HepG2 (cell line): Measurements from ENCODE around the gene LRBA. TPM values are rescaled to one million over a fixed set of nuclear protein-coding genes. Genes with fewer than 3 reads are reported as not detected.
A peak's percentile ranks its signal among the peaks of the same experiment; 100 is the strongest.

Source experiments
- ATAC-seq: fragments of 200-7000 bp; cut with Tn5 transposase; 3 replicates; pipeline ENCODE4 v1.9.1; 2020; ENCODE audit warnings: mild to moderate bottlenecking, moderate library complexity
- BruUV-seq: library from RNA; stranded (reverse); fragments of 400-500 nt; replicated peaks from 2 replicates; lab custom pipeline; 2021; lab: Mats Ljungman, UMichigan
- CTCF ChIA-PET: fragments of 300-600 bp; formaldehyde crosslinking; extraction: SDS; loops from one replicate; lab custom pipeline; 2021; ENCODE audit warnings: low total read pairs, inconsistent platforms, low intra/inter-chr PET ratio; lab: Yijun Ruan, JAX
- POLR2A ChIA-PET: fragments of 350-600 bp; sonication (Branson Sonifier 250); formaldehyde crosslinking; loops from one replicate; lab custom pipeline; 2020; ENCODE audit warnings: antibody characterized with exemption, inconsistent platforms; lab: Yijun Ruan, JAX
- DNase-seq: peaks from one replicate; pipeline ENCODE4 v3.0.0-alpha.2; 2015; ENCODE audit warnings: low spot score
- FAIRE-seq: peaks from 3 replicates; lab custom pipeline; 2011; peaks lifted over from hg19 to GRCh38; lab: Jason Lieb, UNC
- H2AFZ ChIP-seq: one replicate; pipeline ENCODE4 v1.6.1; 2011; ENCODE audit warnings: low read length, inconsistent platforms
- H3K27ac ChIP-seq: fragments of 300-600 bp; 3 replicates; pipeline ENCODE4 v1.8.0; 2011; ENCODE audit warnings: mixed run types, mild to moderate bottlenecking, mixed read lengths, low read length, inconsistent platforms; ENCODE audit not compliant: insufficient read depth; ENCODE audit errors: extremely low read length
- H3K27me3 ChIP-seq, 2 experiments: fragments of 200-600 bp in 1 of 2; 2 replicates in 1 of 2; 3 replicates in 1 of 2; pipeline versions ENCODE4 v1.6.0 to v1.8.0; 2011; ENCODE audit warnings: low read length in 2 of 2, mild to moderate bottlenecking in 2 of 2, moderate library complexity in 2 of 2, inconsistent platforms in 1 of 2; ENCODE audit not compliant: insufficient read depth in 2 of 2, control insufficient read depth in 1 of 2
- H3K36me3 ChIP-seq, 2 experiments: fragments of 200-600 bp in 1 of 2; replicated peaks in 1 of 2; 2 replicates in 1 of 2; 3 replicates in 1 of 2; pipeline versions ENCODE4 v1.5.1 to v1.8.0; 2011; ENCODE audit warnings: low read length in 2 of 2, inconsistent platforms in 1 of 2; ENCODE audit not compliant: insufficient read depth in 2 of 2, control insufficient read depth in 1 of 2
- H3K4me1 ChIP-seq: 2 replicates; pipeline ENCODE4 v1.5.1; 2012; ENCODE audit warnings: low read length, inconsistent platforms; ENCODE audit not compliant: insufficient read depth
- H3K4me2 ChIP-seq: 2 replicates; pipeline ENCODE4 v1.6.0; 2011; ENCODE audit warnings: low read depth, low read length, inconsistent platforms
- H3K4me3 ChIP-seq, 3 experiments: fragments of 200-600 bp in 1 of 3; sonication (generic), shearing (Covaris generic) in 1 of 3; replicated peaks in 1 of 3; 2 replicates each; pipeline ENCODE4 v1.5.1; 2011 to 2016; ENCODE audit warnings: low read length in 3 of 3, inconsistent platforms in 2 of 3, low read depth in 2 of 3, mild to moderate bottlenecking in 2 of 3, control low read depth in 1 of 3, mixed read lengths in 1 of 3; ENCODE audit not compliant: insufficient read depth in 1 of 3
- H3K79me2 ChIP-seq: one replicate; pipeline ENCODE4 v1.6.1; 2011; ENCODE audit warnings: low read length, inconsistent platforms; ENCODE audit not compliant: insufficient read depth
- H3K9ac ChIP-seq: 2 replicates; pipeline ENCODE4 v1.6.0; 2011; ENCODE audit warnings: mild to moderate bottlenecking, low read depth, low read length, inconsistent platforms; ENCODE audit not compliant: insufficient read depth
- H3K9me3 ChIP-seq: 2 replicates; pipeline ENCODE4 v1.5.1; 2012; ENCODE audit warnings: mild to moderate bottlenecking, low read length
- H4K20me1 ChIP-seq: 2 replicates; pipeline ENCODE4 v1.6.0; 2011; ENCODE audit warnings: inconsistent platforms, mild to moderate bottlenecking, low read length, moderate library complexity; ENCODE audit not compliant: insufficient read depth
- ATF7 ChIP-seq, 2 experiments: fragments of 450-650 bp in 1 of 2; sonication (generic) in 1 of 2; formaldehyde crosslinking in 1 of 2; IDR thresholded peaks; 2 replicates each; pipeline versions ENCODE4 v1.4.0 to v1.6.1; 2016 to 2020; ENCODE audit warnings: antibody characterized with exemption in 1 of 2, mild to moderate bottlenecking in 1 of 2, missing genetic modification reagents in 1 of 2
- CENPBD1 ChIP-seq: sonication (generic); formaldehyde crosslinking; IDR thresholded peaks from 2 replicates; pipeline ENCODE4 v1.8.0; 2022; ENCODE audit warnings: missing genetic modification reagents, low read depth, mild to moderate bottlenecking, borderline replicate concordance
- DNMT1 ChIP-seq: sonication (generic); formaldehyde crosslinking; IDR thresholded peaks from 2 replicates; pipeline ENCODE4 v1.5.1; 2020; ENCODE audit warnings: mild to moderate bottlenecking, missing genetic modification reagents
- ELF4 ChIP-seq: sonication (generic); formaldehyde crosslinking; IDR thresholded peaks from 2 replicates; pipeline ENCODE4 v1.5.0; 2020; ENCODE audit warnings: missing genetic modification reagents, mild to moderate bottlenecking, moderate library complexity, borderline replicate concordance
- ESRRA ChIP-seq: sonication (generic); formaldehyde crosslinking; IDR thresholded peaks from 2 replicates; pipeline ENCODE4 v1.5.1; 2020; ENCODE audit warnings: mild to moderate bottlenecking, low read depth, missing genetic modification reagents
- GFI1 ChIP-seq: sonication (generic); formaldehyde crosslinking; IDR thresholded peaks from 2 replicates; pipeline ENCODE4 v1.5.0; 2020; ENCODE audit warnings: missing genetic modification reagents, mild to moderate bottlenecking, borderline replicate concordance
- JARID2 ChIP-seq: sonication (generic); formaldehyde crosslinking; IDR thresholded peaks from 2 replicates; pipeline ENCODE4 v1.8.1; 2023; ENCODE audit warnings: missing genetic modification reagents, inconsistent platforms; ENCODE audit not compliant: insufficient replicate concordance
- NCOA5 ChIP-seq: sonication (generic); formaldehyde crosslinking; IDR thresholded peaks from 2 replicates; pipeline ENCODE4 v1.4.0; 2020; ENCODE audit warnings: missing genetic modification reagents
- SNAPC2 ChIP-seq: sonication (generic); formaldehyde crosslinking; IDR thresholded peaks from 2 replicates; pipeline ENCODE4 v1.8.1; 2022; ENCODE audit warnings: mild to moderate bottlenecking, missing genetic modification reagents
- STAT6 ChIP-seq: sonication (generic); formaldehyde crosslinking; IDR thresholded peaks from 2 replicates; pipeline ENCODE4 v1.4.0; 2020; ENCODE audit warnings: missing genetic modification reagents, mild to moderate bottlenecking, borderline replicate concordance
- TAF1 ChIP-seq: sonication (generic); formaldehyde crosslinking; IDR thresholded peaks from 2 replicates; pipeline ENCODE4 v1.4.0; 2020; ENCODE audit warnings: missing genetic modification reagents
- TBX2 ChIP-seq: sonication (generic); formaldehyde crosslinking; IDR thresholded peaks from 2 replicates; pipeline ENCODE4 v1.5.0; 2020; ENCODE audit warnings: missing genetic modification reagents, mild to moderate bottlenecking, borderline replicate concordance
- TCF12 ChIP-seq, 2 experiments: fragments of 450-650 bp in 1 of 2; sonication (generic) in 1 of 2; formaldehyde crosslinking in 1 of 2; IDR thresholded peaks; 2 replicates each; pipeline versions ENCODE4 v1.6.1 to v1.8.0; 2017 to 2022; ENCODE audit warnings: antibody characterized with exemption in 1 of 2, mild to moderate bottlenecking in 1 of 2, missing genetic modification reagents in 1 of 2, moderate library complexity in 1 of 2
- ZC3H13 ChIP-seq: sonication (generic); formaldehyde crosslinking; IDR thresholded peaks from 2 replicates; pipeline ENCODE4 v1.8.1; 2023; ENCODE audit warnings: mild to moderate bottlenecking, missing genetic modification reagents, moderate library complexity
- ZNF18 ChIP-seq: sonication (generic); formaldehyde crosslinking; IDR thresholded peaks from 2 replicates; pipeline ENCODE4 v1.8.0; 2022; ENCODE audit warnings: mild to moderate bottlenecking, missing genetic modification reagents; ENCODE audit not compliant: insufficient replicate concordance
- ZNF570 ChIP-seq: sonication (generic); formaldehyde crosslinking; IDR thresholded peaks from 2 replicates; pipeline ENCODE4 v1.4.0; 2020; ENCODE audit warnings: mild to moderate bottlenecking, missing genetic modification reagents, borderline replicate concordance
- ZNF781 ChIP-seq: sonication (generic); formaldehyde crosslinking; IDR thresholded peaks from 2 replicates; pipeline ENCODE4 v1.5.1; 2020; ENCODE audit warnings: borderline replicate concordance, mild to moderate bottlenecking, missing genetic modification reagents; ENCODE audit errors: not compliant biosample characterization
- ZSCAN9 ChIP-seq: IDR thresholded peaks from 2 replicates; pipeline ENCODE4 v1.6.1; 2016; ENCODE audit warnings: borderline replicate concordance
- WGBS: methylation state at CpG from one replicate; pipeline ENCODE4 v1.1.6; 2017; ENCODE audit warnings: low lambda C conversion rate; 5-methylcytosine and 5-hydroxymethylcytosine counted together
- in situ Hi-C: cut with HindIII; loops from 2 replicates; pipeline ENCODE4 v1.10.0; 2017; ENCODE audit warnings: low pct_unique_long_range_greater_than_20kb; ENCODE audit not compliant: extremely low pct_ligation_motif_present
- intact Hi-C: fragments of 100-400 bp; cut with micrococcal nuclease; formaldehyde crosslinking; loops from one replicate; pipeline ENCODE4 v1.10.0; 2022; ENCODE audit not compliant: unreplicated experiment
- polyA plus RNA-seq, 8 experiments: library from polyadenylated mRNA; depleted of rRNA in 3 of 8; stranded (reverse) in 7 of 8; unstranded in 1 of 8; fragments of >200 nt; fragmentation: Illumina TruSeq in 4 of 8; extraction: Trizol in 4 of 8; gene quantifications; 2 replicates each; pipeline versions ENCODE4 v1.2.1 to v1.2.3, GENCODE V29; 2011 to 2016; ENCODE audit warnings: low read depth in 4 of 8, missing spikeins in 1 of 8, mixed read lengths in 1 of 8; ENCODE audit not compliant: insufficient read depth in 1 of 8
- total RNA-seq, 5 experiments: library from RNA; depleted of rRNA; stranded (reverse); fragments of >200 nt; fragmentation: Illumina TruSeq; extraction: Trizol; gene quantifications; 2 replicates each; pipeline ENCODE4 v1.2.3, GENCODE V29; 2016; ENCODE audit warnings: low read depth in 1 of 5

Gene LRBA
- total and polyA plus RNA-seq, 2 of the 13 experiments (the other 11 are each of a cell fraction or from before 2014, with no cell fraction given): 21.0 to 37.2 TPM

GRCh38 chr4:150720973-150721518, 294.0 kb downstream of the LRBA start (continued):
- TF ChIP-seq ESRRA (CRISPR knock-in tag) (no peak), NCOA5 (no peak), STAT6 (CRISPR knock-in tag) (no peak), ZNF570 (CRISPR knock-in tag) (no peak), GFI1 (CRISPR knock-in tag) (no peak)

GRCh38 chr4:150717952-150718351, 297.1 kb downstream of the LRBA start:
- Histone ChIP-seq H3K4me3 (no peak overlapping the region), H3K27me3 (no peaks in the 10 kb centered on the region), H3K4me1 (peaks cover 21% of the 10 kb centered on the region), H4K20me1 (no peaks in the 10 kb centered on the region), H3K36me3 (no peaks in the 10 kb centered on the region; a peak in 1 of 5 replicates), H3K27ac (no peak overlapping the region), H3K9ac (no peak overlapping the region), H3K4me2 (no peak overlapping the region), H3K79me2 (no peaks in the 10 kb centered on the region), H3K9me3 (no peaks in the 10 kb centered on the region), H2AFZ (no peak overlapping the region)
- ChIA-PET POLR2A (no interaction called here), CTCF (no interaction called here)
- ATAC-seq (no peak), DNase-seq (no peak), FAIRE-seq (no peak)
- 97% methylated on average over 1 of the region's 1 CpG for WGBS
- in situ Hi-C loops (no loop called here), intact Hi-C loops (no loop called here)
- BruUV-seq: no TSS peak
- TF ChIP-seq ZNF781 (CRISPR knock-in tag) (no peak), TBX2 (no peak), DNMT1 (no peak), ZSCAN9 (CRISPR knock-in tag) (no peak), ZNF18 (no peak), TAF1 (CRISPR knock-in tag) (no peak), ZC3H13 (CRISPR knock-in tag) (no peak), TCF12 (IDR thresholded peaks at IDR 0.05) (no peak), TCF12 (CRISPR knock-in tag; IDR thresholded peaks at IDR 0.05) (no peak), ELF4 (CRISPR knock-in tag) (no peak), SNAPC2 (CRISPR knock-in tag) (no peak), ATF7 (IDR thresholded peaks at IDR 0.05) (peak; percentile 61), ATF7 (CRISPR knock-in tag; IDR thresholded peaks at IDR 0.05) (no peak), JARID2 (CRISPR knock-in tag) (no peak), CENPBD1 (CRISPR knock-in tag) (no peak)
